Heart left ventricle (tissue), 16 donors: ENCODE results near the gene NR1I3. TPM values are rescaled to one million over a fixed set of nuclear protein-coding genes. Genes with fewer than 3 reads are reported as not detected.
A peak's percentile ranks its signal among the peaks of the same experiment; 100 is the strongest.

Experiments used
- ATAC-seq, 4 donors: fragments of 200-7000 bp; cut with Tn5 transposase; one replicate each; pipeline ENCODE4 v1.9.1; 2020 to 2022; ENCODE audit warnings: moderate library complexity in 4 of 4, mild to moderate bottlenecking in 3 of 4, moderate number of reproducible peaks in 1 of 4
- DNase-seq, 5 donors: peaks; one replicate each; pipeline ENCODE4 v3.0.0-alpha.2; 2020
- H3K27ac ChIP-seq, 12 donors: fragments of 200-600 bp; sonication (generic) in 4 of 12; one replicate each; pipeline versions ENCODE4 v1.5.0 to v1.8.0; 2016 to 2022; ENCODE audit warnings: mild to moderate bottlenecking in 2 of 12
- H3K27me3 ChIP-seq, 9 donors: fragments of 200-600 bp; sonication (generic) in 2 of 9; one replicate each; pipeline versions ENCODE4 v1.5.1 to v1.8.0; 2016 to 2022; ENCODE audit warnings: mild to moderate bottlenecking in 3 of 9
- H3K36me3 ChIP-seq, 9 donors: fragments of 200-600 bp; sonication (generic) in 2 of 9; one replicate each; pipeline versions ENCODE4 v1.5.0 to v1.8.0; 2018 to 2022; ENCODE audit warnings: mild to moderate bottlenecking in 2 of 9
- H3K4me1 ChIP-seq, 12 donors: fragments of 200-600 bp; sonication (generic) in 4 of 12; one replicate each; pipeline versions ENCODE4 v1.5.0 to v1.8.0; 2016 to 2022; ENCODE audit warnings: mild to moderate bottlenecking in 3 of 12
- H3K4me3 ChIP-seq, 12 donors: fragments of 200-600 bp; sonication (generic) in 4 of 12; one replicate each; pipeline versions ENCODE4 v1.5.0 to v1.8.0; 2017 to 2022; ENCODE audit warnings: mild to moderate bottlenecking in 9 of 12, moderate library complexity in 4 of 12
- H3K9me3 ChIP-seq, 12 donors: fragments of 200-600 bp; sonication (generic) in 4 of 12; one replicate each; pipeline versions ENCODE4 v1.5.0 to v1.8.0; 2016 to 2022; ENCODE audit warnings: mild to moderate bottlenecking in 1 of 12
- CTCF ChIP-seq, 12 donors: fragments of 200-600 bp; sonication (generic) in 4 of 12; IDR thresholded peaks; one replicate each; pipeline versions ENCODE4 v1.5.0 to v1.8.0; 2018 to 2022; ENCODE audit warnings: antibody characterized with exemption in 12 of 12, mild to moderate bottlenecking in 5 of 12
- POLR2A ChIP-seq, 2 donors: fragments of 450-650 bp; IDR thresholded peaks; one replicate each; pipeline ENCODE4 v1.6.1; 2017; ENCODE audit warnings: antibody characterized with exemption in 2 of 2, mild to moderate bottlenecking in 2 of 2, moderate library complexity in 2 of 2
- WGBS, 4 donors: extraction: QIAGEN DNeasy Blood & Tissue Kit in 2 of 4; methylation state at CpG; one replicate each; pipeline versions ENCODE4 v1.1.5 to v1.1.7; 2013 to 2018; 5-methylcytosine and 5-hydroxymethylcytosine counted together
- intact Hi-C, 10 donors: fragments of 100-400 bp; cut with DNase I; formaldehyde crosslinking; loops; one replicate each; pipeline versions ENCODE4 v1.11.1 to v1.14.2; 2022
- polyA plus RNA-seq, 2 donors: library from polyadenylated mRNA; stranded (reverse); fragments of 200-250 nt; gene quantifications; one replicate each; pipeline ENCODE4 v1.2.3, GENCODE V29; 2013
- total RNA-seq, 9 donors: library from RNA; depleted of rRNA in 2 of 9; stranded (reverse); fragments of >200 nt in 2 of 9; fragmentation: NEBNext Ultra II Directional in 3 of 9; extraction: Animal tissue kit (Norgen Biotek cat#: 25700) in 3 of 9; gene quantifications; one replicate each; pipeline versions ENCODE4 v1.1.0 to v1.2.4, GENCODE V29; 2016 to 2023
- donor health status: ischemic (EF 13 %, LVEDD 7.1; RV severe dilation, severe dysfunction).
- donor health status: healthy with polysubstance abuse.
- donor health status: DM: no; HTN: yes; CAD: no.
- donor health status: DM: no; HTN: no; CAD: no.
- donor health status: ischemic (EF 25% LVEDD 6.9; RV normal size, moderate dysfunction).
- donor health status: ischemic (EF 25% LVEDD 5.7; RV mildly dilated, moderate dysfunction).
- donor health status: healthy.
- donor health status: DM: yes; HTN: yes; CAD: no.
- donor health status: ischemic (EF 35%, LVEDD 5.7; RV mildly dilated, moderate dysfunction).
- donor health status: nonischemic (EF 11% LVEDD 7.7; RV severe dilation, severe dysfunction).
- donor health status: DM: yes; HTN: yes; CAD: no.
- donor health status: PGD.
- donor health status: ischemic (EF 29% LVEDD 5.4; RV normal size, mild dysfunction).
- donor health status: nonischemic (EF 23%, LVEDD 6.1; RV moderate dilation, normal function).

NR1I3 gene
- total and polyA plus RNA-seq, 11 donors: 0.23 TPM; not detected in 10

GRCh38 chr1:161196111-161196510, 41.9 kb downstream of the NR1I3 start:
- Histone ChIP-seq H3K4me1 (peaks cover 0 to 86% (median 64%) of the 10 kb centered on the region in 12 donors), H3K9me3 (no peaks in the 10 kb centered on the region), H3K27ac (peak overlapping the region in 9 of 12 donors; percentile 93 to 99 (median 96)), H3K27me3 (no peaks in the 10 kb centered on the region), H3K36me3 (peaks cover 0 to 46% (median 4%) of the 10 kb centered on the region in 9 donors), H3K4me3 (peak overlapping the region in 11 of 12 donors; percentile 34 to 62 (median 56))
- ATAC-seq: no peak
- DNase-seq: no peak
- no peak for TF ChIP-seq CTCF (IDR thresholded peaks at IDR 0.05)
- TF ChIP-seq POLR2A (IDR thresholded peaks at IDR 0.05): no peak
- 88 to 89% (median 89%) methylated on average over 6 to 7 of the region's 7 CpGs for WGBS, 4 donors
- intact Hi-C loops: loop anchor here in 1 of 10 donors (10.0 kb wide), 1 partner anchor 189 kb away; no protein-coding TSS in a partner anchor

GRCh38 chr1:161195171-161195570, 42.8 kb downstream of the NR1I3 start:
- no peak for TF ChIP-seq POLR2A (IDR thresholded peaks at IDR 0.05)
- TF ChIP-seq CTCF (IDR thresholded peaks at IDR 0.05): no peak
- Histone ChIP-seq H3K4me1 (peaks cover 0 to 76% (median 56%) of the 10 kb centered on the region in 12 donors), H3K9me3 (no peaks in the 10 kb centered on the region), H3K36me3 (peaks cover 0 to 51% (median 7%) of the 10 kb centered on the region in 9 donors), H3K4me3 (peak overlapping the region in 9 of 12 donors; percentile 3 to 62 (median 22)), H3K27me3 (no peaks in the 10 kb centered on the region), H3K27ac (peak overlapping the region in 5 of 12 donors; percentile 1 to 98 (median 81))
- ATAC-seq (no peak), DNase-seq (no peak)
- intact Hi-C loops: loop anchor here in 1 of 10 donors (10.0 kb wide), 1 partner anchor 190 kb away; no protein-coding TSS in a partner anchor
- 71 to 82% (median 78%) methylated on average over 4 of the region's 4 CpGs for WGBS, 4 donors

GRCh38 chr1:161193561-161194235, 44.3 kb downstream of the NR1I3 start:
- WGBS, 4 donors: 73 to 86% (median 76%) methylated on average over 9 to 21 of the region's 21 CpGs
- Histone ChIP-seq H3K27me3 (no peaks in the 10 kb centered on the region), H3K36me3 (peaks cover 0 to 51% (median 7%) of the 10 kb centered on the region in 9 donors), H3K4me1 (peaks cover 0 to 68% (median 41%) of the 10 kb centered on the region in 12 donors), H3K27ac (peak overlapping the region in 6 of 12 donors; percentile 1 to 98 (median 68)), H3K4me3 (peak overlapping the region in 3 of 12 donors; percentile 56 to 62 (median 60)), H3K9me3 (no peaks in the 10 kb centered on the region)
- DNase-seq (peak in 1 of 5 donors; percentile 58), ATAC-seq (no peak)
- no peak for TF ChIP-seq CTCF (IDR thresholded peaks at IDR 0.05)
- no peak for TF ChIP-seq POLR2A (IDR thresholded peaks at IDR 0.05)
- intact Hi-C loops: loop anchor here in 4 of 10 donors (5.0 to 10.0 kb wide), 3 partner anchors 34 to 191 kb away; partner anchors contain the start of gene TOMM40L (in 1 of the 4)
